ENCODE results near the gene SLC25A47.

Gene SLC25A47, protein sequence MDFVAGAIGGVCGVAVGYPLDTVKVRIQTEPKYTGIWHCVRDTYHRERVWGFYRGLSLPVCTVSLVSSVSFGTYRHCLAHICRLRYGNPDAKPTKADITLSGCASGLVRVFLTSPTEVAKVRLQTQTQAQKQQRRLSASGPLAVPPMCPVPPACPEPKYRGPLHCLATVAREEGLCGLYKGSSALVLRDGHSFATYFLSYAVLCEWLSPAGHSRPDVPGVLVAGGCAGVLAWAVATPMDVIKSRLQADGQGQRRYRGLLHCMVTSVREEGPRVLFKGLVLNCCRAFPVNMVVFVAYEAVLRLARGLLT

DNA sequence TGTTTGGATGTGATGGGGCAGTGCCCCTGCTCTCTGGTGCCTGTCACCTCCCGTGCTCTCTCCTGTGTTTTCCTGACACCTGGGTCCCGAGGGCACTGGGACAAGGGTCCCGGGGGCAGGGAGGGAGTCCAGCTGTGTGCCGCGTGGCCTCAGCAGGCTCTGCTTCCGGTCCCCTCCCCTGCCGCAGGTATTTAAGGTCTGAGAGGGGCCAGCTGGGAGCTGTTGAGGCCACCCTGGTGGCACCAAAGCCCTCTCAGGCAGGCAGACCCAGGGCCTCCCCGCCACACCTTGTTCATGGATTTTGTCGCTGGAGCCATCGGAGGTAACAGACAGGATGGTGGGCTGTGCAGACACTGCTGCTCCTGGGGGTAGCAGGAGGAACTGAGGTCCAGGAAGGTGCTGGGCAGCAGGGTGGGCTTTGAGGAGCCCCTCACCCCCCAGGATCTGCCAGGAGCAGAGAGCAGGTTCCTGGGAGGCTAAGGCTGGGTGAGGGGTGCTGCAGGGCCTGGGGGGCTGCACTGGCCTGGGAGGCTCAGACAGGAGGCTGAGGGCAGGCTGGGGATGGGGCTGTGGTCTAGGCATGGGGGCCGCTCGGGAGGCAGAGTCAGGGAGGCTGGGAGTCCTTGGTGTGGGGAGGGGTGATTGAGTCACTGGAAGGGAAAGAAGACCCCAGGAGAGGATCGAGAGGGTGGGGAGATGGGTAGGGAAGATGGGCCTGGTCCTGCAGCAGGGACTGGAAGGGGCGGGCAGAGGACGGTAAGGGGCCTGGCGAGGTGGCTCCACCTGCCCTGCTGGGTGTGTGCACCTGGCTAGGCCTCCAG lies at the start of gene SLC25A47:
Gene SLC25A47 (plus strand): TSS at position 219 of the 821 bp plus-strand sequence. CDS start 76 bp downstream, at position 295.
- no peak for DNase-seq (ENCODE audit: low spot score)
- TF ChIP-seq, protein P1, sequence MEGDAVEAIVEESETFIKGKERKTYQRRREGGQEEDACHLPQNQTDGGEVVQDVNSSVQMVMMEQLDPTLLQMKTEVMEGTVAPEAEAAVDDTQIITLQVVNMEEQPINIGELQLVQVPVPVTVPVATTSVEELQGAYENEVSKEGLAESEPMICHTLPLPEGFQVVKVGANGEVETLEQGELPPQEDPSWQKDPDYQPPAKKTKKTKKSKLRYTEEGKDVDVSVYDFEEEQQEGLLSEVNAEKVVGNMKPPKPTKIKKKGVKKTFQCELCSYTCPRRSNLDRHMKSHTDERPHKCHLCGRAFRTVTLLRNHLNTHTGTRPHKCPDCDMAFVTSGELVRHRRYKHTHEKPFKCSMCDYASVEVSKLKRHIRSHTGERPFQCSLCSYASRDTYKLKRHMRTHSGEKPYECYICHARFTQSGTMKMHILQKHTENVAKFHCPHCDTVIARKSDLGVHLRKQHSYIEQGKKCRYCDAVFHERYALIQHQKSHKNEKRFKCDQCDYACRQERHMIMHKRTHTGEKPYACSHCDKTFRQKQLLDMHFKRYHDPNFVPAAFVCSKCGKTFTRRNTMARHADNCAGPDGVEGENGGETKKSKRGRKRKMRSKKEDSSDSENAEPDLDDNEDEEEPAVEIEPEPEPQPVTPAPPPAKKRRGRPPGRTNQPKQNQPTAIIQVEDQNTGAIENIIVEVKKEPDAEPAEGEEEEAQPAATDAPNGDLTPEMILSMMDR (IDR thresholded peaks at IDR 0.05; ENCODE audit: borderline replicate concordance, control extremely low read depth, extremely low read depth, insufficient read depth, missing control alignments): no peak
- in situ Hi-C loops (cut with MboI; ENCODE audit: low sequenced_read_pairs, unreplicated experiment): no loop called here

DNA sequence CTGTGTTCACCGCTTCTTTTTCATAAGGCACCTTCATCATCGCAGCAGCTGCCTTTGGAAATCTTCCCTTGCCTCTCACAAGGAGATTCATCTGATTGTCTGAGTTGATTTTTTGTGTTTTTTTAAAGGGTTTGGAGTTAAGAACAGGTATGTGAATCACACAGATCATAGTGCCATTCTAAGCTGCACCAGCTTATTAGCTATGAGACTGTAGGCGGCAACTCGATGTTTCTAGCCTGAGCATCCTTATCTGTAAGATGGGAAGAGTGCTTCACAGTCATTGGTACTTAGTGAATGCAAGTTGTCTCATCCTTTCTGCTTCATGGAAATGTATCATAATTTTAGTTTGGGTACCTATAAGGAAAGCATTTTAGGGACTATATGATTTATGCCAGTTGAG lies 48.9 kb upstream of the SLC25A47 start:
- TF ChIP-seq, protein P1 (IDR thresholded peaks at IDR 0.05; ENCODE audit: borderline replicate concordance, control extremely low read depth, extremely low read depth, insufficient read depth, missing control alignments): no peak
- no peak for DNase-seq (ENCODE audit: low spot score)
- in situ Hi-C loops (cut with MboI; ENCODE audit: low sequenced_read_pairs, unreplicated experiment): no loop called here

DNA sequence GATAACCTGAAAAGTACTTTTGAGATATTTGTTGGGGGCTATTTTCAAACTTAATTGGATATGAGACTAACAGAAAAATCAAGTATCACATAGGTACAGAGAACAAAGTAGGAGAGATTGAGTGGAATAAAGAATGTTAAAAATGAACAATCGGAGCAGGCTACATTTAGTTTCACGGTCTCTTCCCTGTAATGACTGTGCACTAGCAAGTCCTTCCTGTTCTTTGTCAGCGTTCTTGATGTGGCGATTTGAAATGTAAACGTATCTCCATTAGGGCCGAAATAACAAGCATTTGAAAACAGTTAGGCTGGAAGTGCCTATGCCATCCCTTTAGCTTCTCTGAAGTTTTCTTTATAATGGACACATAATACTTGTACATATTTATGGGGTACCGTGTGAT lies 47.9 kb upstream of the SLC25A47 start:
- TF ChIP-seq, protein P1 (IDR thresholded peaks at IDR 0.05; ENCODE audit: borderline replicate concordance, control extremely low read depth, extremely low read depth, insufficient read depth, missing control alignments): no peak
- in situ Hi-C loops (cut with MboI; ENCODE audit: low sequenced_read_pairs, unreplicated experiment): loop anchor here (25.0 kb wide), 1 partner anchor 362 kb away; no protein-coding TSS in a partner anchor
- DNase-seq (ENCODE audit: low spot score): no peak

DNA sequence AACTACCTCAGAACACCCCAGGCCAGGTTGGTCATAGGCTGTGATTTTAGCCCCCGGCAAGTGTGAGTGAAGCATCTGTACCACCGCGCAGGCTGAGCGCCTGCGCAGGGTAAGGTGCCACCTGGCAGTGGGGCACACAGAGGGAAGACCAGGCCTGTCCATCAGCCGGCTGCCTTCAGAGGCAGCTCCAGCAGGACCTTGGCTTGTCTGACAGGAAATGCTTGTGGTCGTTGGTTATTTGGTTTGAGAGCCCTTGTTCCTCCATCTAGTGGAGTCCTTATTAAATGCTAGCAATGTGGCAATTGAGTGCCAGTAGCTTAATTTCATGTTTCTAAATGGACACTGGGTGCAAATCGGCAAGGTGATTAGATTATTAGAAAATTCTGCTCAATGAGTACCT lies 44.4 kb upstream of the SLC25A47 start:
- in situ Hi-C loops (cut with MboI; ENCODE audit: low sequenced_read_pairs, unreplicated experiment): loop anchor here (25.0 kb wide), 1 partner anchor 359 kb away; no protein-coding TSS in a partner anchor
- TF ChIP-seq, protein P1 (IDR thresholded peaks at IDR 0.05; ENCODE audit: borderline replicate concordance, control extremely low read depth, extremely low read depth, insufficient read depth, missing control alignments): no peak
- peak; percentile 58 for DNase-seq (ENCODE audit: low spot score)

DNA sequence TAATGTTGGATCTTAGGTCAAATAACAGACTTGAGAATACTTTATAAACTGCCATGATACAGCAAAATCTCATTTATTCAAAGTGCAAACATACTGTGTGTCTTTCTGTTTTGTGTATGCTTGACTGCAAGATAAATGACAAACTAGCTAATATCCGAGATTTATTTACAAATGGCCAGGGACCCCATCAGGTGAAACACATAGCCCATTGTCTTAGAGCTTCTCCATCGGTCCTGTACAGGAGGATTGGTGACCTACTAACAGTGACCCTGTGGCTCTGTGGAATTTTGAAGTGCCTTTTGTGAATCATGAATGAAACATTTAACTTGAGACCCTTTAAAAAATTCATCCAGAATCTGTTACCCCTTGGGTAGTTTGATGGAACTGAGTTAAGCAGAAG lies 44.0 kb upstream of the SLC25A47 start:
- DNase-seq (ENCODE audit: low spot score): no peak
- in situ Hi-C loops (cut with MboI; ENCODE audit: low sequenced_read_pairs, unreplicated experiment): loop anchor here (25.0 kb wide), 1 partner anchor 358 kb away; no protein-coding TSS in a partner anchor
- TF ChIP-seq, protein P1 (IDR thresholded peaks at IDR 0.05; ENCODE audit: borderline replicate concordance, control extremely low read depth, extremely low read depth, insufficient read depth, missing control alignments): no peak

DNA sequence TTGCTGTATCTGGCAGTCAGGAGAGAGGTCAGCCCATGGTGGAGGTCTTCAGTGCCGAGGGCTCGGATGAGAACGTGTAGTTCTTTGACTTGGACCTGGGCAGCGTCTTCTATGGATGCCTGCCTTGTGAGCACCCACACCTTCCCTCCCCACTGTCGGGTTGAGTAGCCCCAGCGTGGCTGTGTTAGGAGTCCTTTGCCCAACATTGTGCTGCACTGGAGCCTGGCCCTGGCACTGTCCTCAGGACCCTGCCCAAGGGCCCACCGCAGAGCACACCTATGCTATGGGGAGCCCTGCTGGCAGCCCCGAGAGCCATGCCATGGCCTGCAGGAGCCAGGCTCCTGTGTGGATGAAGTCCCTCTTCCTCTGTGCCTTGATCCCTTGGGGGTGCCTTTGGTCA lies 43.6 kb upstream of the SLC25A47 start:
- TF ChIP-seq, protein P1 (IDR thresholded peaks at IDR 0.05; ENCODE audit: borderline replicate concordance, control extremely low read depth, extremely low read depth, insufficient read depth, missing control alignments): no peak
- no peak for DNase-seq (ENCODE audit: low spot score)
- in situ Hi-C loops (cut with MboI; ENCODE audit: low sequenced_read_pairs, unreplicated experiment): loop anchor here (25.0 kb wide), 1 partner anchor 358 kb away; no protein-coding TSS in a partner anchor
